SK-N-SH (cell line): ENCODE measurements around the gene PTTG1IP. TPM values are rescaled to one million over a fixed set of nuclear protein-coding genes. Genes with fewer than 3 reads are reported as not detected.

ENCODE experiments used
- CTCF ChIA-PET: fragments of 300-600, 350-600 bp; formaldehyde crosslinking; extraction: SDS; loops from one replicate; lab custom pipeline; 2021; lab: Yijun Ruan, JAX
- POLR2A ChIA-PET: fragments of 350-600 bp; sonication (Branson Sonifier 250); formaldehyde crosslinking; extraction: SDS; loops from one replicate; lab custom pipeline; 2020; ENCODE audit warnings: antibody characterized with exemption, inconsistent platforms; lab: Yijun Ruan, JAX
- DNase-seq: peaks from one replicate; pipeline ENCODE4 v3.0.0; 2012
- H2AFZ ChIP-seq: fragments of 200-600 bp; sonication (generic); 2 replicates; pipeline ENCODE4 v1.8.1; 2016; ENCODE audit warnings: antibody characterized with exemption, mild to moderate bottlenecking, low read depth
- H3F3A ChIP-seq: fragments of 200-600 bp; sonication (generic); replicated peaks from 2 replicates; pipeline ENCODE3; 2016; ENCODE audit warnings: antibody characterized with exemption, mild to moderate bottlenecking; ENCODE audit not compliant: insufficient read depth
- H3K27ac ChIP-seq, 2 experiments: fragments of 200-500 bp in 1 of 2; fragments of 200-600 bp in 1 of 2; sonication (Bioruptor generic) in 1 of 2; sonication (generic), shearing (Covaris generic) in 1 of 2; 2 replicates each; pipeline versions ENCODE4 v1.5.1 to v1.6.1; 2014 to 2016; ENCODE audit warnings: low read depth in 2 of 2, inconsistent platforms in 1 of 2, low read length in 1 of 2, mild to moderate bottlenecking in 1 of 2, mixed read lengths in 1 of 2
- H3K27me3 ChIP-seq: fragments of 200-600 bp; sonication (generic), shearing (Covaris generic); 2 replicates; pipeline ENCODE4 v1.6.1; 2016; ENCODE audit warnings: mixed run types; ENCODE audit not compliant: insufficient read depth
- H3K36me3 ChIP-seq, 2 experiments: fragments of 200-500 bp in 1 of 2; fragments of 200-600 bp in 1 of 2; sonication (Bioruptor generic) in 1 of 2; sonication (generic) in 1 of 2; replicated peaks in 1 of 2; 2 replicates each; pipeline versions ENCODE3 to v1.5.1; 2014 to 2016; ENCODE audit warnings: low read length in 1 of 2, mild to moderate bottlenecking in 1 of 2; ENCODE audit not compliant: insufficient read depth in 2 of 2, control insufficient read depth in 1 of 2
- H3K4me1 ChIP-seq, 2 experiments: fragments of 200-500 bp in 1 of 2; fragments of 200-600 bp in 1 of 2; sonication (Bioruptor generic) in 1 of 2; sonication (generic), shearing (Covaris generic) in 1 of 2; 2 replicates each; pipeline versions ENCODE4 v1.5.1 to v1.6.1; 2014 to 2016; ENCODE audit warnings: low read depth in 1 of 2, low read length in 1 of 2, mixed run types in 1 of 2; ENCODE audit not compliant: insufficient read depth in 2 of 2, control insufficient read depth in 1 of 2
- H3K4me2 ChIP-seq: fragments of 200-600 bp; sonication (generic), shearing (Covaris generic); 2 replicates; pipeline ENCODE4 v1.6.1; 2017; ENCODE audit warnings: mixed run types
- H3K4me3 ChIP-seq, 2 experiments: fragments of 200-500 bp in 1 of 2; fragments of 200-600 bp in 1 of 2; sonication (Bioruptor generic) in 1 of 2; sonication (generic), shearing (Covaris generic) in 1 of 2; 2 replicates each; pipeline versions ENCODE4 v1.5.1 to v1.8.1; 2014 to 2016; ENCODE audit warnings: low read depth in 2 of 2, inconsistent platforms in 1 of 2, low read length in 1 of 2, mild to moderate bottlenecking in 1 of 2, mixed read lengths in 1 of 2, moderate library complexity in 1 of 2
- H3K79me2 ChIP-seq: fragments of 200-600 bp; sonication (generic); 2 replicates; pipeline ENCODE4 v1.8.1; 2017; ENCODE audit warnings: mild to moderate bottlenecking; ENCODE audit not compliant: insufficient read depth
- H3K9ac ChIP-seq: fragments of 200-600 bp; sonication (generic); 2 replicates; pipeline ENCODE4 v1.6.1; 2017; ENCODE audit warnings: mixed run types
- H3K9me2 ChIP-seq: fragments of 200-600 bp; sonication (generic); 2 replicates; pipeline ENCODE4 v1.6.1; 2017; ENCODE audit warnings: mixed run types
- H3K9me3 ChIP-seq: fragments of 200-600 bp; sonication (generic); 2 replicates; pipeline ENCODE4 v1.6.1; 2017; ENCODE audit warnings: mixed run types, mild to moderate bottlenecking, moderate library complexity
- H4K20me1 ChIP-seq: fragments of 200-600 bp; sonication (generic); 2 replicates; pipeline ENCODE4 v1.6.1; 2017; ENCODE audit warnings: mild to moderate bottlenecking, mixed run types; ENCODE audit not compliant: insufficient read depth
- CHD2 ChIP-seq: fragments of 150-350 bp; IDR thresholded peaks from 2 replicates; pipeline ENCODE4 v1.6.1; 2018; ENCODE audit warnings: low read length; ENCODE audit not compliant: partially characterized antibody
- EP300 ChIP-seq, 2 experiments: IDR thresholded peaks; 2 replicates each; pipeline versions ENCODE4 v1.4.0 to v1.6.1; 2012; ENCODE audit warnings: borderline replicate concordance in 1 of 2, low read depth in 1 of 2, low read length in 1 of 2
- FOXJ3 ChIP-seq: sonication (generic); formaldehyde crosslinking; IDR thresholded peaks from 2 replicates; pipeline ENCODE4 v1.5.1; 2020; ENCODE audit warnings: mild to moderate bottlenecking, missing genetic modification reagents
- IRF3 ChIP-seq: fragments of 150-350 bp; IDR thresholded peaks from 2 replicates; pipeline ENCODE4 v1.6.1; 2016; ENCODE audit warnings: mild to moderate bottlenecking, low read depth, low read length
- MXI1 ChIP-seq: IDR thresholded peaks from 2 replicates; pipeline ENCODE4 v1.6.1; 2012; ENCODE audit warnings: mild to moderate bottlenecking, low read depth, low read length, improper control_type of control experiment
- RAD21 ChIP-seq: IDR thresholded peaks from 2 replicates; pipeline ENCODE4 v1.6.1; 2012; ENCODE audit warnings: mild to moderate bottlenecking, low read length
- RFX5 ChIP-seq: IDR thresholded peaks from 2 replicates; pipeline ENCODE4 v1.6.1; 2012; ENCODE audit warnings: mild to moderate bottlenecking, improper control_type of control experiment, low read length
- TCF12 ChIP-seq: IDR thresholded peaks from 2 replicates; pipeline ENCODE4 v1.4.0; 2012
- WGBS: methylation state at CpG from one replicate; pipeline ENCODE4 v1.1.6; 2017; ENCODE audit warnings: low lambda C conversion rate; 5-methylcytosine and 5-hydroxymethylcytosine counted together
- polyA plus RNA-seq, 3 experiments: library from polyadenylated mRNA; depleted of rRNA; stranded (reverse); fragments of >200 nt; gene quantifications; 2 replicates each; pipeline ENCODE4 v1.2.3, GENCODE V29; 2012
- TF ChIP-seq, protein P1 (sequence below): IDR thresholded peaks from 2 replicates; pipeline ENCODE4 v1.4.0; 2012; ENCODE audit warnings: low read depth, borderline replicate concordance

The PTTG1IP gene
- polyA plus RNA-seq, 1 of the 3 experiments (the other 2 are of a cell fraction), result 171 TPM

GRCh38 chr21:44816761-44817505 lies 56.6 kb downstream of the PTTG1IP start:
- TF ChIP-seq RAD21 (no peak), RFX5 (no peak)
- Histone ChIP-seq H3K27ac (peak overlapping the region in 1 of 2 experiments; percentile 88; a peak in 2 of 4 replicates), H3K9me3 (no peaks in the 10 kb centered on the region), H3K4me3 (peak overlapping the region; percentile 75 to 87), H3K4me1 (peaks cover 8 to 28% of the 10 kb centered on the region in 2 experiments; a peak in 3 of 4 replicates), H3F3A (peaks cover 6% of the 10 kb centered on the region), H3K9ac (peak overlapping the region; percentile 72), H3K36me3 (peaks cover 0 to 8% of the 10 kb centered on the region in 2 experiments), H2AFZ (0 out of 2 replicates have a peak overlapping the region, but pooled peaks have one; percentile 22), H3K79me2 (peaks cover 55% of the 10 kb centered on the region), H3K27me3 (no peaks in the 10 kb centered on the region), H4K20me1 (peaks cover 44% of the 10 kb centered on the region), H3K9me2 (no peaks in the 10 kb centered on the region), H3K4me2 (peak overlapping the region; percentile 96)
- 59% methylated on average over 39 of the region's 57 CpGs for WGBS
- POLR2A ChIA-PET, result interaction anchor here (0.9 to 3.0 kb wide), 3 partner anchors 8 to 16 kb away, joined by 3 to 14 read pairs (median 4); partner anchors contain the start of gene UBE2G2
- CTCF ChIA-PET, result interaction anchor here (3.0 kb wide), 1 partner anchor 16 kb away, joined by 22 read pairs; the partner anchor contains the start of gene UBE2G2
- peak; percentile 40 for DNase-seq

GRCh38 chr21:44815852-44816628 lies 57.5 kb downstream of the PTTG1IP start:
- H3K4me2 ChIP-seq, result peak overlapping the region; percentile 47; the same call in 1 of the 2 replicates
- peak overlapping the region in 1 of 2 experiments; percentile 88; a peak in 2 of 4 replicates for H3K27ac ChIP-seq
- ChIA-PET CTCF (interaction anchor here (0.5 to 3.0 kb wide), 7 partner anchors 10 to 306 kb away, joined by 3 to 22 read pairs (median 3); partner anchors contain the start of gene UBE2G2), POLR2A (interaction anchor here (0.5 to 3.0 kb wide), 3 partner anchors 12 to 124 kb away, joined by 3 to 14 read pairs (median 11); partner anchors contain the start of gene UBE2G2)
- no peak overlapping the region for H3K9ac ChIP-seq
- no peaks in the 10 kb centered on the region for H3K9me2 ChIP-seq
- H3K79me2 ChIP-seq, result peaks cover 64% of the 10 kb centered on the region
- peak; percentile 74 for DNase-seq
- peaks cover 8 to 28% of the 10 kb centered on the region in 2 experiments; a peak in 3 of 4 replicates for H3K4me1 ChIP-seq
- TF ChIP-seq TCF12 (no peak), IRF3 (no peak), MXI1 (peak; percentile 33; the same call in 1 of the 2 replicates), CHD2 (peak; percentile 10), EP300 (IDR thresholded peaks at IDR 0.05; ENCODE audit: borderline replicate concordance in 1 of 2, low read depth in 1 of 2, low read length in 1 of 2) (peak in 1 of 2 experiments; percentile 13; a peak in 1 of 4 replicates), FOXJ3 (CRISPR knock-in tag) (no peak)
- TF ChIP-seq, protein P1, sequence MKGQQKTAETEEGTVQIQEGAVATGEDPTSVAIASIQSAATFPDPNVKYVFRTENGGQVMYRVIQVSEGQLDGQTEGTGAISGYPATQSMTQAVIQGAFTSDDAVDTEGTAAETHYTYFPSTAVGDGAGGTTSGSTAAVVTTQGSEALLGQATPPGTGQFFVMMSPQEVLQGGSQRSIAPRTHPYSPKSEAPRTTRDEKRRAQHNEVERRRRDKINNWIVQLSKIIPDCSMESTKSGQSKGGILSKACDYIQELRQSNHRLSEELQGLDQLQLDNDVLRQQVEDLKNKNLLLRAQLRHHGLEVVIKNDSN, result no peak
- TF ChIP-seq, all 33 proteins: peak for 3
- peaks cover 0 to 8% of the 10 kb centered on the region in 2 experiments for H3K36me3 ChIP-seq
- H3F3A ChIP-seq, result peaks cover 6% of the 10 kb centered on the region
- H4K20me1 ChIP-seq, result peaks cover 53% of the 10 kb centered on the region
- 75% methylated on average over 7 of the region's 10 CpGs for WGBS
- H3K4me3 ChIP-seq, result no peak overlapping the region; a peak in 1 of 4 replicates
- H3K9me3 ChIP-seq, result no peaks in the 10 kb centered on the region
- no peaks in the 10 kb centered on the region for H3K27me3 ChIP-seq
- H2AFZ ChIP-seq, result no peak overlapping the region
